ACC112 (cell line): ENCODE measurements around the gene MICAL3.

Experiments used
- H2AFZ ChIP-seq: fragments of 200-600 bp; sonication (generic); one replicate; pipeline ENCODE4 v1.6.0; 2017; ENCODE audit warnings: antibody characterized with exemption, low read length; ENCODE audit not compliant: unreplicated experiment
- H3K27ac ChIP-seq: fragments of 200-600 bp; sonication (generic); 2 replicates; pipeline ENCODE4 v1.5.1; 2014; ENCODE audit warnings: low read depth, mild to moderate bottlenecking, antibody characterized with exemption, low read length, moderate library complexity
- H3K27me3 ChIP-seq: fragments of 200-600 bp; sonication (generic); 2 replicates; pipeline ENCODE4 v1.6.1; 2014; ENCODE audit warnings: mild to moderate bottlenecking, antibody characterized with exemption, low read length, moderate library complexity, mixed read lengths; ENCODE audit not compliant: insufficient read depth
- H3K36me3 ChIP-seq: fragments of 200-600 bp; sonication (generic); 2 replicates; pipeline ENCODE4 v1.6.1; 2016; ENCODE audit warnings: mild to moderate bottlenecking, antibody characterized with exemption, low read length, moderate library complexity, mixed read lengths; ENCODE audit not compliant: insufficient read depth
- H3K4me1 ChIP-seq: fragments of 200-600 bp; sonication (generic); one replicate; pipeline ENCODE4 v1.6.1; 2016; ENCODE audit warnings: low read length, mixed read lengths; ENCODE audit not compliant: insufficient read depth, unreplicated experiment, control insufficient read depth
- H3K4me3 ChIP-seq: fragments of 200-600 bp; sonication (generic); 2 replicates; pipeline ENCODE4 v1.5.1; 2014; ENCODE audit warnings: mild to moderate bottlenecking, low read depth, low read length
- H3K79me2 ChIP-seq: fragments of 200-600 bp; sonication (generic); one replicate; pipeline ENCODE4 v1.6.0; 2016; ENCODE audit warnings: low read length; ENCODE audit not compliant: control insufficient read depth, unreplicated experiment, insufficient read depth

The MICAL3 gene

DNA sequence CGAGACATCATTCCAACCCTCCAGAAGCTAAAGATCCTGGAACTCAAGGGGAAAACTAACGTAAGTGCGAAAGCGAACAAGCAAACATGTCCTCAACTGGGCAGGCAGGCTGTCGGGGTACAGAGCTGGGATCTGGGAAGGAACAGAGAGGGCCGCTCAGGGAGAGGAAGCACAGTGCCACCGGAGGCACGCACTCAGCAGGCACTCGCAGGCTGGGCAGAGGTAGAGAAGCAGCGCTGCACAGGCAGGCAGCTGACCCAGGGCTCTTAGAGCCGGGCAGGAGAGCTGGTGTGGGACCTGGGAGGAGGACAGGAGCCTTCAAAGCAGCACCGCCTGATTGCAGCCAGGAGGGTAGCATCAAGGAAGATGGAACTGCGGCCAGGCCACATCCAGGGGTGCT is 62.2 kb downstream of the MICAL3 start:
- peaks cover 2% of the 10 kb centered on the region for H3K79me2 ChIP-seq
- H3K36me3 ChIP-seq, result no peaks in the 10 kb centered on the region
- H3K4me1 ChIP-seq, result no peaks in the 10 kb centered on the region
- no peak overlapping the region for H2AFZ ChIP-seq
- no peak overlapping the region for H3K27ac ChIP-seq
- H3K4me3 ChIP-seq, result no peak overlapping the region
- no peaks in the 10 kb centered on the region for H3K27me3 ChIP-seq

DNA sequence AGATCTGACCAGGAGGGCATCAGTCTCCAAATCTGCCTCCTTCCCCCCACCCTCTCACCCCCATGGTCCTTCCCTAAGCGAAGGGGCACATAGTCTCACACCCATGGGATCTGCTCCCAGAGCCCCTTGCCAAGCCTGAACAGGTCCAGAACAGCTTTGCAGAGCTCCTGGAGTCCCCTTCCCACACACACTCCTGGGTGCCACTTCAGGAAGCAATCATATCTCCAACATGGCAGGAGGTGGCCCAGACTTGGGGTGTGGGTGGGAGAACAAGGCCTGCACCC is 63.0 kb downstream of the MICAL3 start:
- Histone ChIP-seq H3K27me3 (no peaks in the 10 kb centered on the region), H3K4me3 (no peak overlapping the region), H3K36me3 (no peaks in the 10 kb centered on the region), H3K27ac (no peak overlapping the region), H3K79me2 (peaks cover 2% of the 10 kb centered on the region), H2AFZ (no peak overlapping the region), H3K4me1 (no peaks in the 10 kb centered on the region)

DNA sequence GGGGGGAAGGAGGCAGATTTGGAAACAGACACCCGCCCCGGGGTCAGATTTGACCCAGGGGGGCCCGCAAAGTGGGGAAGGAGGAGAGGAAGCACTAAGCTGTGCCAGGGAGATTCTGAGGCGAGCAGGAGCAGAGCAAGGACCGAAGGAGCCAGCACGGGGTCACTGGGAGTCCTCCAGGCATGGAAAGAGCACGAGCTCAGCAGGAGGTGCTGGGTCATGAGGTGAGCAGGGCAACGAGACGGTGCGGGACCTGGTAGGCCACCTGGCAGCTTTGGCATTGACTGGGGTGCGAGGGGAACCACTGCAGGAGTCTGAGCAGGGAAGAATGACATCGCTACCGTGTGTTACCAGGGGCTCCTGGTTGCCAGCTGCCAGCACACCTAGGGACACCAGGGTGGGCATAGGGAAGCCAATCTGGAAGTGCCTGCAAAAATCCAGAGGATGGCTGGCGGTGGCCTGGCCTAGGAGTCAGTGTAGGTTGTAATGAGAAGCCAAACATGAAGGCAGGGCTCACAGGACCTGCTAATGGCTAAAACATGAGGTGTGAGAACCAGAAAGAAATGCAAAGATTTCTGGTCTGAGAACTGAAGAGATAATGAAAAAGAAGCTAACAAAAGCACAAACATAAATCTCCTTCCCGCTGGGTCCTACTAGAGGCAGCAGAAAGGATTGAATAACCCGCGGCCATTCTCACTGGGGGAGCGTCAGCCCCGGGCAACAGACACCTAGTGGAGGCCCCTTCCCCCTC is 63.5 kb downstream of the MICAL3 start:
- H3K27ac ChIP-seq, result no peak overlapping the region
- H3K27me3 ChIP-seq, result no peaks in the 10 kb centered on the region
- no peak overlapping the region for H2AFZ ChIP-seq
- peaks cover 2% of the 10 kb centered on the region for H3K79me2 ChIP-seq
- H3K4me3 ChIP-seq, result no peak overlapping the region
- no peaks in the 10 kb centered on the region for H3K36me3 ChIP-seq
- no peaks in the 10 kb centered on the region for H3K4me1 ChIP-seq

- Histone ChIP-seq H3K27me3 (no peaks in the 10 kb centered on the region), H3K36me3 (no peaks in the 10 kb centered on the region), H3K4me1 (no peaks in the 10 kb centered on the region), H3K27ac (no peak overlapping the region), H3K79me2 (no peaks in the 10 kb centered on the region), H3K4me3 (no peak overlapping the region), H2AFZ (no peak overlapping the region)
Measured at GRCh38 chr22:17960011-17960410, 64.3 kb downstream of the MICAL3 start.

DNA sequence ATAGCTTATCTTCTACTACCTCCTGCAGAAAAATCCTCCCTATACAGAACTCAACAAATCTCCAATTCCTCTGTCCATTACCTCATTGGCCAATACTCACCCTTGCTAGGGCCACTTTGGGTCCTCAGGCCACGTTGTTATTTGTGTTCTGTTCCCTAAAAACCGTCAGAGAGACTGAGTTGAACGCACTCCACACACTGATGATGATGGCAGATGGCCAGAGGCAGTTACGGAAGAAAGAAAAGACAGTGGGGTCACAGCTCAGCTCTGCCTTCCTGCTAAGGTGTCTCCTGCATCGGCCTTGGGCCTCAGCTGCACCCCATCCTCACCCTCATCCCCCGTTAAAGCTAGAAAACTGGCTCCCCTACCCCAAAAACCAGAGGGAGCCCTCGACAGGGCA is 66.2 kb downstream of the MICAL3 start:
- no peaks in the 10 kb centered on the region for H3K4me1 ChIP-seq
- no peak overlapping the region for H3K27ac ChIP-seq
- no peaks in the 10 kb centered on the region for H3K79me2 ChIP-seq
- H2AFZ ChIP-seq, result no peak overlapping the region
- no peak overlapping the region for H3K4me3 ChIP-seq
- no peaks in the 10 kb centered on the region for H3K36me3 ChIP-seq
- no peaks in the 10 kb centered on the region for H3K27me3 ChIP-seq

DNA sequence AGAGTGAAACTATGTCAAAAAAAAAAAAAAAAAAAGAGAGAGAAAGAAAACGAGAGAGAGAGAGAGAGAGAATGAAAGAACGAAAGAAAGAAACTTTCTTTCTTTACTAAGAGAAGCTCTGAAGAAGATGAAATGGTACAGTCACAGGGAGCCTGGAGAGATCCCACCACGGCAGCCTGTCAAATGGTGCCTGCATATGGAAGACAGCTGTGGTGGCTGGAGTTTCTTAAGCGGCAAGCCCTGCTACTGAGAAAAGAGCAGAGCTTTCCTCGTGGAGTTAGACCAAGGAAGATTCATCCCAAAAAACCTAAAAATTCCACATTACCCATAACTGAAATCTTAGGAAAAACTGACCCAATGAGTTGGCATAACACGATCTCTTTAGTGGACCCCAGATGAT is 66.7 kb downstream of the MICAL3 start:
- no peaks in the 10 kb centered on the region for H3K36me3 ChIP-seq
- no peaks in the 10 kb centered on the region for H3K27me3 ChIP-seq
- H2AFZ ChIP-seq, result no peak overlapping the region
- H3K4me3 ChIP-seq, result no peak overlapping the region
- no peak overlapping the region for H3K27ac ChIP-seq
- peaks cover 2% of the 10 kb centered on the region for H3K79me2 ChIP-seq
- no peaks in the 10 kb centered on the region for H3K4me1 ChIP-seq

DNA sequence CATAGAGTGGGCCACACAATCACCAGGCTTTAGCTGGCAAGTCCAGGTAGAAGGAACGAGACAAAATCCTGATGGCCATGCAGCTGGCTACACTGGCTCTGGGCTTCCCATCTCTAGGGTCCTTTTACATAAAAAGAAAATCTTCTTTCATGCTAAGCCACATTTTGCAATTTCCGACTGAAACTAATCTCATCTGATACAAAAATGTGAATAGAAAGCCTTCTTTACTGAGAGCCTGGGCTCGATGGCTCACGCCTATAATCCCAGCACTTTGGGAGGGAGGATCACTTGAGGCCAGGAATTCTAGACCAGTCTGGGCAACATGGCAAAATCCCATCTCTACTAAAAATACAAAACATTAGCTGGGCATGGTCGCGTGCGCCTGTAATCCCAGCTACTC is 67.2 kb downstream of the MICAL3 start:
- Histone ChIP-seq H3K4me1 (no peaks in the 10 kb centered on the region), H3K27me3 (no peaks in the 10 kb centered on the region), H3K36me3 (no peaks in the 10 kb centered on the region), H3K27ac (no peak overlapping the region), H3K4me3 (no peak overlapping the region), H3K79me2 (peaks cover 3% of the 10 kb centered on the region), H2AFZ (no peak overlapping the region)

DNA sequence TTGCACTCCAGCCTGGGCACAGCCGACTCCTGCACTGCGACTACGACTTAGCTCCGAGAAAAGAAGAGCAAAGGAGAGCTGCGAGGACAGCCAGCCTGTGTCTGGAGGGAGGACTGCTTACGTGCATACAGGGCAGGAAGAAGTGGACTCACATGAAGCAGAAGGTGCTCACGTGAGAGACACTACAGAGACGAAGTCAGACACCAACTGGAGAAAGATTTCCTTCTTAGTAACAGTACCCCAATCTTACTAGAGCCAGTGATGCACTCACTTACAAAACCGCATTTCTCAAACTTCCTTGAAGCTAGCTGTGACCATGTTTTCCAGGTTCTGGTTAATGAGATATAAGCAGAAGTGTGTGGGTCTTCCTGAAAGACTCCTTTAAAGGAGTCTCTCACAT is 67.7 kb downstream of the MICAL3 start:
- no peak overlapping the region for H3K4me3 ChIP-seq
- H3K79me2 ChIP-seq, result peaks cover 3% of the 10 kb centered on the region
- H2AFZ ChIP-seq, result no peak overlapping the region
- no peak overlapping the region for H3K27ac ChIP-seq
- H3K27me3 ChIP-seq, result no peaks in the 10 kb centered on the region
- no peaks in the 10 kb centered on the region for H3K36me3 ChIP-seq
- no peaks in the 10 kb centered on the region for H3K4me1 ChIP-seq

- Histone ChIP-seq H3K27me3 (no peaks in the 10 kb centered on the region), H2AFZ (no peak overlapping the region), H3K79me2 (peaks cover 6% of the 10 kb centered on the region), H3K27ac (no peak overlapping the region), H3K4me1 (peaks cover 5% of the 10 kb centered on the region), H3K36me3 (no peaks in the 10 kb centered on the region), H3K4me3 (no peak overlapping the region)
Measured at GRCh38 chr22:17955590-17956379, 68.6 kb downstream of the MICAL3 start.

- no peak overlapping the region for H3K27ac ChIP-seq
- no peaks in the 10 kb centered on the region for H3K36me3 ChIP-seq
- H3K4me3 ChIP-seq, result no peak overlapping the region
- H3K27me3 ChIP-seq, result no peaks in the 10 kb centered on the region
- H2AFZ ChIP-seq, result no peak overlapping the region
- peaks cover 8% of the 10 kb centered on the region for H3K4me1 ChIP-seq
- peaks cover 9% of the 10 kb centered on the region for H3K79me2 ChIP-seq
Measured at GRCh38 chr22:17954860-17955587, 69.3 kb downstream of the MICAL3 start.
